Panc1 (cell line): ENCODE results near the gene PCSK7. TPM values are rescaled to one million over a fixed set of nuclear protein-coding genes. Genes with fewer than 3 reads are reported as not detected.

Experiments
- ATAC-seq: fragments of 200-7000 bp; cut with Tn5 transposase; 2 replicates; pipeline ENCODE4 v1.9.1; 2020; ENCODE audit warnings: mild to moderate bottlenecking, moderate library complexity
- BruUV-seq: library from RNA; stranded (reverse); fragments of 400-500 nt; replicated peaks from 2 replicates; lab custom pipeline; 2021; lab: Mats Ljungman, UMichigan
- CTCF ChIA-PET: fragments of 300-600 bp; sonication (Branson Sonifier 250); formaldehyde crosslinking; loops from one replicate; lab custom pipeline; 2022; ENCODE audit warnings: antibody characterized with exemption; lab: Charles Lee
- POLR2A ChIA-PET: fragments of 300-600 bp; sonication (Branson Sonifier 250); formaldehyde crosslinking; loops from one replicate; lab custom pipeline; 2022; ENCODE audit warnings: antibody characterized with exemption; lab: Charles Lee
- DNase-seq: peaks from one replicate; pipeline ENCODE4 v3.0.0-alpha.2; 2010; ENCODE audit warnings: low read depth, low spot score
- H3K27ac ChIP-seq: 2 replicates; pipeline ENCODE4 v1.5.1; 2011; ENCODE audit warnings: mild to moderate bottlenecking, low read length, inconsistent platforms
- H3K27me3 ChIP-seq: fragments of 200-500 bp; sonication (Bioruptor generic); 2 replicates; pipeline ENCODE4 v1.6.0; 2014; ENCODE audit warnings: low read length, inconsistent platforms; ENCODE audit not compliant: control insufficient read depth, insufficient read depth
- H3K36me3 ChIP-seq: fragments of 200-500 bp; sonication (Bioruptor generic); 2 replicates; pipeline ENCODE4 v1.5.1; 2014; ENCODE audit warnings: inconsistent platforms, mild to moderate bottlenecking, low read length, moderate library complexity; ENCODE audit not compliant: control insufficient read depth, insufficient read depth
- H3K4me1 ChIP-seq: 2 replicates; pipeline ENCODE4 v1.5.1; 2011; ENCODE audit warnings: inconsistent platforms, mild to moderate bottlenecking, low read length, moderate library complexity; ENCODE audit not compliant: control insufficient read depth, insufficient read depth
- H3K4me3 ChIP-seq, 2 experiments: 2 replicates each; pipeline ENCODE4 v1.5.1; 2011 to 2012; ENCODE audit warnings: low read depth in 2 of 2, low read length in 2 of 2, mild to moderate bottlenecking in 2 of 2, inconsistent platforms in 1 of 2, moderate library complexity in 1 of 2
- H3K9me3 ChIP-seq: fragments of 200-500 bp; sonication (Bioruptor generic); 2 replicates; pipeline ENCODE4 v1.5.1; 2014; ENCODE audit warnings: low read depth, mild to moderate bottlenecking, inconsistent platforms, low read length, moderate library complexity; ENCODE audit not compliant: control insufficient read depth, insufficient read depth
- POLR2AphosphoS5 ChIP-seq: IDR thresholded peaks from 2 replicates; pipeline ENCODE4 v1.6.1; 2012; ENCODE audit warnings: mild to moderate bottlenecking, low read depth, low read length, moderate library complexity
- SIN3A ChIP-seq: IDR thresholded peaks from 2 replicates; pipeline ENCODE4 v1.6.1; 2012; ENCODE audit warnings: low read depth, mild to moderate bottlenecking, low read length, moderate library complexity, borderline replicate concordance; ENCODE audit not compliant: insufficient read depth
- TCF7L2 ChIP-seq: IDR thresholded peaks from 2 replicates; pipeline ENCODE4 v1.6.1; 2011; ENCODE audit warnings: mild to moderate bottlenecking, low read depth, low read length, inconsistent platforms
- in situ Hi-C: cut with HindIII; loops from 2 replicates; pipeline ENCODE4 v1.10.0; 2016; ENCODE audit warnings: low sequenced_read_pairs, low pct_unique_long_range_greater_than_20kb
- intact Hi-C: fragments of 100-400 bp; cut with micrococcal nuclease; formaldehyde crosslinking; loops from one replicate; pipeline ENCODE4 v1.10.0; 2022; ENCODE audit not compliant: unreplicated experiment
- total RNA-seq: library from RNA; stranded (reverse); gene quantifications from one replicate; pipeline ENCODE4 v1.2.1, GENCODE V29; 2021; ENCODE audit not compliant: unreplicated experiment
- TF ChIP-seq, protein P1 (sequence below), 2 experiments: IDR thresholded peaks; 2 replicates each; pipeline ENCODE4 v1.6.1; 2011 to 2012; ENCODE audit warnings: low read depth in 2 of 2, control low read depth in 1 of 2, low read length in 1 of 2, mild to moderate bottlenecking in 1 of 2, moderate library complexity in 1 of 2; ENCODE audit not compliant: insufficient read depth in 1 of 2
- TF ChIP-seq, protein P2 (sequence below): fragments of 450-650 bp; IDR thresholded peaks from 2 replicates; pipeline ENCODE4 v1.5.1; 2017; ENCODE audit warnings: mild to moderate bottlenecking

The PCSK7 gene
- total RNA-seq, 1 experiment from 2014 or later = 60.6 TPM

GRCh38 chr11:117255966-117256365 is 24.1 kb upstream of the PCSK7 start:
- Histone ChIP-seq H3K9me3 (no peaks in the 10 kb centered on the region), H3K4me3 (no peak overlapping the region), H3K27ac (no peak overlapping the region), H3K36me3 (no peaks in the 10 kb centered on the region), H3K4me1 (no peaks in the 10 kb centered on the region), H3K27me3 (no peaks in the 10 kb centered on the region)
- POLR2A ChIA-PET = no interaction called here
- DNase-seq (no peak), ATAC-seq (no peak)
- TF ChIP-seq POLR2AphosphoS5 (no peak), TCF7L2 (no peak), SIN3A (no peak)
- TF ChIP-seq, protein P1, sequence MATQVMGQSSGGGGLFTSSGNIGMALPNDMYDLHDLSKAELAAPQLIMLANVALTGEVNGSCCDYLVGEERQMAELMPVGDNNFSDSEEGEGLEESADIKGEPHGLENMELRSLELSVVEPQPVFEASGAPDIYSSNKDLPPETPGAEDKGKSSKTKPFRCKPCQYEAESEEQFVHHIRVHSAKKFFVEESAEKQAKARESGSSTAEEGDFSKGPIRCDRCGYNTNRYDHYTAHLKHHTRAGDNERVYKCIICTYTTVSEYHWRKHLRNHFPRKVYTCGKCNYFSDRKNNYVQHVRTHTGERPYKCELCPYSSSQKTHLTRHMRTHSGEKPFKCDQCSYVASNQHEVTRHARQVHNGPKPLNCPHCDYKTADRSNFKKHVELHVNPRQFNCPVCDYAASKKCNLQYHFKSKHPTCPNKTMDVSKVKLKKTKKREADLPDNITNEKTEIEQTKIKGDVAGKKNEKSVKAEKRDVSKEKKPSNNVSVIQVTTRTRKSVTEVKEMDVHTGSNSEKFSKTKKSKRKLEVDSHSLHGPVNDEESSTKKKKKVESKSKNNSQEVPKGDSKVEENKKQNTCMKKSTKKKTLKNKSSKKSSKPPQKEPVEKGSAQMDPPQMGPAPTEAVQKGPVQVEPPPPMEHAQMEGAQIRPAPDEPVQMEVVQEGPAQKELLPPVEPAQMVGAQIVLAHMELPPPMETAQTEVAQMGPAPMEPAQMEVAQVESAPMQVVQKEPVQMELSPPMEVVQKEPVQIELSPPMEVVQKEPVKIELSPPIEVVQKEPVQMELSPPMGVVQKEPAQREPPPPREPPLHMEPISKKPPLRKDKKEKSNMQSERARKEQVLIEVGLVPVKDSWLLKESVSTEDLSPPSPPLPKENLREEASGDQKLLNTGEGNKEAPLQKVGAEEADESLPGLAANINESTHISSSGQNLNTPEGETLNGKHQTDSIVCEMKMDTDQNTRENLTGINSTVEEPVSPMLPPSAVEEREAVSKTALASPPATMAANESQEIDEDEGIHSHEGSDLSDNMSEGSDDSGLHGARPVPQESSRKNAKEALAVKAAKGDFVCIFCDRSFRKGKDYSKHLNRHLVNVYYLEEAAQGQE (IDR thresholded peaks at IDR 0.05; ENCODE audit: insufficient read depth in 1 of 2, low read depth in 2 of 2, low read length in 1 of 2) = no peak
- TF ChIP-seq, protein P2, sequence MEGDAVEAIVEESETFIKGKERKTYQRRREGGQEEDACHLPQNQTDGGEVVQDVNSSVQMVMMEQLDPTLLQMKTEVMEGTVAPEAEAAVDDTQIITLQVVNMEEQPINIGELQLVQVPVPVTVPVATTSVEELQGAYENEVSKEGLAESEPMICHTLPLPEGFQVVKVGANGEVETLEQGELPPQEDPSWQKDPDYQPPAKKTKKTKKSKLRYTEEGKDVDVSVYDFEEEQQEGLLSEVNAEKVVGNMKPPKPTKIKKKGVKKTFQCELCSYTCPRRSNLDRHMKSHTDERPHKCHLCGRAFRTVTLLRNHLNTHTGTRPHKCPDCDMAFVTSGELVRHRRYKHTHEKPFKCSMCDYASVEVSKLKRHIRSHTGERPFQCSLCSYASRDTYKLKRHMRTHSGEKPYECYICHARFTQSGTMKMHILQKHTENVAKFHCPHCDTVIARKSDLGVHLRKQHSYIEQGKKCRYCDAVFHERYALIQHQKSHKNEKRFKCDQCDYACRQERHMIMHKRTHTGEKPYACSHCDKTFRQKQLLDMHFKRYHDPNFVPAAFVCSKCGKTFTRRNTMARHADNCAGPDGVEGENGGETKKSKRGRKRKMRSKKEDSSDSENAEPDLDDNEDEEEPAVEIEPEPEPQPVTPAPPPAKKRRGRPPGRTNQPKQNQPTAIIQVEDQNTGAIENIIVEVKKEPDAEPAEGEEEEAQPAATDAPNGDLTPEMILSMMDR = no peak
- in situ Hi-C loops (no loop called here), intact Hi-C loops (no loop called here)
- CTCF ChIA-PET = no interaction called here
- BruUV-seq = no TSS peak

DNA sequence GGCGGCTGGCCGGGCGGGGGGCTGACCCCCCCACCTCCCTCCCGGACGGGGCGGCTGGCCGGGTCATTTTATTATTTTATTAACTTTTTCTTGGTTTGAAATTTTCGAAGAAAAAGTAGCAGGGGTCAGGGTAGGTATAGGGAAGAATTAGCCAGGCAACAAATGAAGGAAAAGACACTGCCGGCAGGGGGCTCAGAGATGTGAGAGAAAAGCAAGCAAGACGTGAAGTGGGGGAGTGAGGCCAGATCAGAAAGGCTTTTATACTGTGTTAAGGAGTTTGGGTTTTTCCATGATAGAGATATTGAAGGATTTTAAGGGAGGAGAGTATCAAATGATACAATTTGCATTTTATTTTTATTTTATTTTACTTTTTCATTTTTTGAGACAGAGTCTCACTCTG is 19.6 kb upstream of the PCSK7 start:
- H3K27ac ChIP-seq = no peak overlapping the region
- TF ChIP-seq, protein P1 (IDR thresholded peaks at IDR 0.05; ENCODE audit: insufficient read depth in 1 of 2, low read depth in 2 of 2, low read length in 1 of 2) = no peak
- no peak for TF ChIP-seq POLR2AphosphoS5
- TF ChIP-seq, protein P2 = no peak
- no peak for TF ChIP-seq SIN3A
- in situ Hi-C loops = no loop called here
- DNase-seq (no peak), ATAC-seq (no peak)
- no peaks in the 10 kb centered on the region for H3K27me3 ChIP-seq
- H3K4me3 ChIP-seq = no peak overlapping the region
- POLR2A ChIA-PET = no interaction called here
- intact Hi-C loops = no loop called here
- BruUV-seq = no TSS peak
- CTCF ChIA-PET = no interaction called here
- H3K9me3 ChIP-seq = no peaks in the 10 kb centered on the region
- H3K4me1 ChIP-seq = no peaks in the 10 kb centered on the region
- H3K36me3 ChIP-seq = peaks cover 10% of the 10 kb centered on the region
